Measurements from ENCODE around the gene NDUFB10.

The NDUFB10 gene

GRCh38 chr16:1973461-1974156 lies 14.3 kb downstream of the NDUFB10 start:
- DNase-seq: no peak

- DNase-seq: no peak
Measured at GRCh38 chr16:1974157-1975070, 15.1 kb downstream of the NDUFB10 start.

- no peak for DNase-seq
Measured at GRCh38 chr16:1975432-1976215, 16.3 kb downstream of the NDUFB10 start.

GRCh38 chr16:1976216-1976520 lies 16.8 kb downstream of the NDUFB10 start:
- no peak for DNase-seq

- DNase-seq: no peak
Measured at GRCh38 chr16:1976951-1977874, 17.9 kb downstream of the NDUFB10 start.

GRCh38 chr16:1977875-1978268 lies 18.5 kb downstream of the NDUFB10 start:
- DNase-seq: no peak

- DNase-seq: no peak
Measured at GRCh38 chr16:1978476-1979120, 19.3 kb downstream of the NDUFB10 start.

GRCh38 chr16:1979271-1980029 lies 20.1 kb downstream of the NDUFB10 start:
- peak; percentile 28 to 82 for DNase-seq

GRCh38 chr16:1980030-1980769 lies 20.9 kb downstream of the NDUFB10 start:
- peak in 1 of 2 experiments; percentile 53 for DNase-seq

- no peak for DNase-seq
Measured at GRCh38 chr16:1980770-1981087, 21.4 kb downstream of the NDUFB10 start.

GRCh38 chr16:1981398-1981836 lies 22.1 kb downstream of the NDUFB10 start, which contains the start of gene NOXO1:
TSS of gene NOXO1 (minus strand) at chr16:1981469. CDS start at chr16:1981179, 290 bp downstream.
- peak in 1 of 2 experiments; percentile 60 for DNase-seq

GRCh38 chr16:1982013-1982433 lies 22.7 kb downstream of the NDUFB10 start:
- DNase-seq: peak; percentile 83 to 88

GRCh38 chr16:1982991-1983543 lies 23.7 kb downstream of the NDUFB10 start:
- no peak for DNase-seq

GRCh38 chr16:1983544-1984346 lies 24.4 kb downstream of the NDUFB10 start, which contains the start of gene GFER:
TSS of gene GFER (plus strand) at chr16:1984193. CDS start at chr16:1984219, 26 bp downstream.
- peak; percentile 70 to 89 for DNase-seq

GRCh38 chr16:1984347-1985225 lies 25.2 kb downstream of the NDUFB10 start:
- peak in 1 of 2 experiments; percentile 58 for DNase-seq

- DNase-seq: no peak
Measured at GRCh38 chr16:1985466-1986150, 26.3 kb downstream of the NDUFB10 start.

GRCh38 chr16:1987198-1987597 lies 27.9 kb downstream of the NDUFB10 start:
- DNase-seq: no peak

Measured in NCI-H526 (cell line).